Measurements from ENCODE around the gene TSFM. TPM values are rescaled to one million over a fixed set of nuclear protein-coding genes. Genes with fewer than 3 reads are reported as not detected.
A peak's percentile ranks its signal among the peaks of the same experiment; 100 is the strongest.

Gene TSFM
- polyA plus RNA-seq, 1 experiment = 15.1 TPM

DNA sequence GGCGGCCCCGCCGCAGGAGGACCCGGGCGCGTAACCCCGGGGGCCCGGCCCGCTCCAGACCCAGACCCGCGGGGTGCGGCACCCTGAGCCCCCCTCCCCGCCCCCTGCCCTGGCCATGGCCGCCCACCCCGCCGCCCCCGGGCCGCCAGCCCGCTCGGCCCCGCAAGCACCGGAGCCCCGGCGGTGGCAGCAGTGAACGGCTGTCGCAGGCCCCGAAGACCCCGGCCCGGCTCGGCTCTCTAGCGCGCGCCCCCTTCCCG is 27.5 kb upstream of the TSFM start:
- peaks cover 6% of the 10 kb centered on the region for H3K27me3 ChIP-seq (ENCODE audit: control insufficient read depth, insufficient read depth, low read length)
- TF ChIP-seq, protein P1, sequence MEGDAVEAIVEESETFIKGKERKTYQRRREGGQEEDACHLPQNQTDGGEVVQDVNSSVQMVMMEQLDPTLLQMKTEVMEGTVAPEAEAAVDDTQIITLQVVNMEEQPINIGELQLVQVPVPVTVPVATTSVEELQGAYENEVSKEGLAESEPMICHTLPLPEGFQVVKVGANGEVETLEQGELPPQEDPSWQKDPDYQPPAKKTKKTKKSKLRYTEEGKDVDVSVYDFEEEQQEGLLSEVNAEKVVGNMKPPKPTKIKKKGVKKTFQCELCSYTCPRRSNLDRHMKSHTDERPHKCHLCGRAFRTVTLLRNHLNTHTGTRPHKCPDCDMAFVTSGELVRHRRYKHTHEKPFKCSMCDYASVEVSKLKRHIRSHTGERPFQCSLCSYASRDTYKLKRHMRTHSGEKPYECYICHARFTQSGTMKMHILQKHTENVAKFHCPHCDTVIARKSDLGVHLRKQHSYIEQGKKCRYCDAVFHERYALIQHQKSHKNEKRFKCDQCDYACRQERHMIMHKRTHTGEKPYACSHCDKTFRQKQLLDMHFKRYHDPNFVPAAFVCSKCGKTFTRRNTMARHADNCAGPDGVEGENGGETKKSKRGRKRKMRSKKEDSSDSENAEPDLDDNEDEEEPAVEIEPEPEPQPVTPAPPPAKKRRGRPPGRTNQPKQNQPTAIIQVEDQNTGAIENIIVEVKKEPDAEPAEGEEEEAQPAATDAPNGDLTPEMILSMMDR (IDR thresholded peaks at IDR 0.05; ENCODE audit: insufficient read depth, low read depth, low read length) = no peak
- DNase-seq (ENCODE audit: low read depth) = no peak
- peak overlapping the region; percentile 52 for H3K4me3 ChIP-seq (ENCODE audit: low read depth, low read length)
- ChIA-PET POLR2A (no interaction called here), CTCF (interaction anchor here (0.5 kb wide), 1 partner anchor 48 kb away, joined by 3 read pairs; no protein-coding TSS in a partner anchor)
- no peaks in the 10 kb centered on the region; the same call in 1 of the 2 replicates for H3K36me3 ChIP-seq (ENCODE audit: control insufficient read depth, insufficient read depth, low read length)

DNA sequence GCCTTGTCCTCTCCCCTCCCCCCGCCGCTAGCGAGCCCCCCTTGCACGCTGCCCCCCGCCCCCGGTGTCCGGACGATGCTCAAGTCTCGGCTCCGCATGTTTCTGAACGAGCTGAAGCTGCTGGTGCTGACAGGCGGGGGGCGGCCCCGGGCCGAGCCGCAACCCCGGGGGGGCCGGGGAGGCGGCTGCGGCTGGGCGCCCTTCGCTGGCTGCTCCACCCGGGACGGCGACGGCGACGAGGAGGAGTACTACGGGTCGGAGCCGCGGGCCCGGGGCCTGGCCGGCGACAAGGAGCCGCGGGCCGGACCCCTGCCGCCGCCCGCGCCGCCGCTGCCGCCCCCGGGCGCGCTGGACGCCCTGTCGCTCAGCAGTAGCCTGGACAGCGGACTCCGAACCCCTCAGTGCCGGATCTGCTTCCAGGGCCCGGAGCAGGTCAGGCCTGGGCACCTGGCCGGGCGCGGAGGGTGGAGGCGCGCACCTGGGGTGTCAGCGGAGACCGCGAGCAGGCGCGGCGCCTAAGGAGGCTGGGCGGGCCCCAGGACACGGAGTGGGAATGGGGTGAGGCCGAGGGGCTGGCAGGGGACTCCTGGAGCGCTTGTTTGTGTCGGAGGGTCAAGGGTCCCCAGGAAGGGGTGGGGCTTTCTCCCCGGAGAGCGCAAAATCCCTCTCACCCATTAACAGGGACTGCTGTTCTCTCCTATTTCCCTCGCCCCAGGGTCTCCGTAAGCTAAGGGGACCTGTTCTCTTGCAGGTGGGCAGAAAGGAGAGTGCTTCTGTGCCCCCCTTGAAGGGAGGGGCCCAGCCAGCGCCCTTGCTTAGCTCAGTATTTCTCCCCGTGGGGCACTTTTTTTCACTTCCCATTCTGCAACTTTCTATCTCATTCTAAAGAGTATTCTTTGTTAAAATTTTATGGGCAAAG is 26.9 kb upstream of the TSFM start:
- Histone ChIP-seq H3K36me3 (ENCODE audit: control insufficient read depth, insufficient read depth, low read length) (no peaks in the 10 kb centered on the region; the same call in 1 of the 2 replicates), H3K27me3 (ENCODE audit: control insufficient read depth, insufficient read depth, low read length) (peaks cover 6% of the 10 kb centered on the region), H3K4me3 (ENCODE audit: low read depth, low read length) (peak overlapping the region; percentile 52)
- DNase-seq (ENCODE audit: low read depth) = no peak
- ChIA-PET POLR2A (no interaction called here), CTCF (interaction anchor here (0.5 to 2.3 kb wide), 6 partner anchors 11 to 1899 kb away, joined by 3 to 12 read pairs (median 3); partner anchors contain the start of gene CYP27B1)
- TF ChIP-seq, protein P1 (IDR thresholded peaks at IDR 0.05; ENCODE audit: insufficient read depth, low read depth, low read length) = no peak

DNA sequence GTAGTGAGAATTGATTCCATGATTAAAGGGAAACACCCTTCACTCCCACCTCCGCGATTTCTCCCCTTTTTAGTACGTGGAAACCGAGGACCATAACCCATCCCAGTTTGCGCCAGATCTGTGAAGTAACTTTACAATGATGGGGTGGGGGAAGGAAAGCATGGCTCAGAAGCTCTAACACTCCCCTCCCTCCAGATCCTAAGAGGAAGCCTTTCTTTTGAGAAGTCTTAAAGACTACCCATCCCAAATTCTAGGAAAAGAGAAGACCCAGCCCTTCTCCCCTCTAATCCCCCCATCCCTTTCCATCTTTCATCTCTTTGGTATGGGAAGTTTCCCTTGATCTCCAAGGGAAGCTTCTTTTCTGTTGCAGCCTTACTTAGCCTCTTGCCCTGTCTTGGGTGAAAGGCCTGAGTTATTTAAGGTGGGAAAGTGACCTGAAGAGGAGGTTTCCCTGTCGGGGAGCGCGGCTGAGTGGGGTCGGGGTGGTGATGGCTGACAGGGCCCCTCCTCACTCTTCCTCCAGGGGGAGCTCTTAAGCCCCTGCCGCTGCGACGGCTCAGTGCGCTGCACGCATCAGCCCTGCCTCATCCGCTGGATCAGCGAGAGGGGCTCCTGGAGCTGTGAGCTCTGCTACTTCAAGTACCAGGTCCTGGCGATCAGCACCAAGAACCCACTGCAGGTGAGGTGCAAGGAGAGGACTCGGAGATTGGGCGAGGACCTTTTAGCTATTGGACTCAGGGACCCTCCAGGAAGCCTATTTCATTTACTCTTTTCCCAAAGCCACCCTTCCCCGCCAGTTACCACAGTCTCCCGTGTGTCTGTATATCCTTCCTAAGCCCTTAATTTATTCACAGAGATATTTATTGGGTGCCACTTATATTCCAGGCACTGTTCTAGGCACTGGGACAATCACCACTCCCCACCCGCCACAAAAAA is 25.9 kb upstream of the TSFM start:
- Histone ChIP-seq H3K36me3 (ENCODE audit: control insufficient read depth, insufficient read depth, low read length) (no peaks in the 10 kb centered on the region; the same call in 1 of the 2 replicates), H3K4me3 (ENCODE audit: low read depth, low read length) (no peak overlapping the region), H3K27me3 (ENCODE audit: control insufficient read depth, insufficient read depth, low read length) (peaks cover 6% of the 10 kb centered on the region)
- DNase-seq (ENCODE audit: low read depth) = no peak
- TF ChIP-seq, protein P1 (IDR thresholded peaks at IDR 0.05; ENCODE audit: insufficient read depth, low read depth, low read length) = peak; percentile 54
- POLR2A ChIA-PET = no interaction called here
- CTCF ChIA-PET = interaction anchor here (0.6 to 2.3 kb wide), 7 partner anchors 10 to 1900 kb away, joined by 3 to 12 read pairs (median 3); partner anchors contain the start of genes CYP27B1 and TSFM

DNA sequence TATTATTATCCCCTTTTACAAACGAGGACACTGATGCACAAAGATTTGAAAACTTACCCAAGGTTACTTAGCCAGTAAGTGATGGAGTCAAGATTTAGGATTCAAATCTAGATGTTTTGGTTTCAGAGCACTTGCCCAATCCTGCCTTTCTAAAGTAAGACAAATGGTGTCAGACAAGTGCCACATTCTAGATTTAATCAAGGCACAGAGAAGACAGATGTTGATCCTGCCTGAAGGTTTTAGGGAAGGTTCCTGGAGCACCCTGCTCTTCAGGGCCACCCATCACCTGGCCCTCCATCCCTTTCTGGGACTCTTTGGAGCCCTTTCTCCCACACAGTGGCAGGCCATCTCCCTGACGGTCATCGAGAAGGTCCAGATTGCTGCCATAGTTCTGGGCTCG is 24.8 kb upstream of the TSFM start:
- POLR2A ChIA-PET = no interaction called here
- Histone ChIP-seq H3K36me3 (ENCODE audit: control insufficient read depth, insufficient read depth, low read length) (no peaks in the 10 kb centered on the region; the same call in 1 of the 2 replicates), H3K27me3 (ENCODE audit: control insufficient read depth, insufficient read depth, low read length) (peaks cover 6% of the 10 kb centered on the region), H3K4me3 (ENCODE audit: low read depth, low read length) (no peak overlapping the region)
- DNase-seq (ENCODE audit: low read depth) = no peak
- CTCF ChIA-PET = interaction anchor here (2.3 kb wide), 1 partner anchor 9 kb away, joined by 12 read pairs; the partner anchor contains the start of gene CYP27B1
- TF ChIP-seq, protein P1 (IDR thresholded peaks at IDR 0.05; ENCODE audit: insufficient read depth, low read depth, low read length) = no peak

Data from BJ (cell line).